Activated naive CD4-positive, alpha-beta T cell treated with anti-CD3 and anti-CD28 coated beads, Interleukin-2, amount 10 ng/mL, durations not matched to agents 7 days and 5 days (primary cell): ENCODE data around the gene NAGK.

Source experiments
- CTCF ChIA-PET: fragments of 350-600 bp; sonication (Branson Sonifier 250); formaldehyde crosslinking; loops from one replicate; lab custom pipeline; 2021; ENCODE audit warnings: antibody characterized with exemption; lab: Charles Lee
- DNase-seq: peaks from one replicate; pipeline ENCODE4 v3.0.0-alpha.2; 2020
- H3K27ac Mint-ChIP-seq: one replicate; pipeline ENCODE4 v1.8.0; 2021; ENCODE audit warnings: mild to moderate bottlenecking, moderate library complexity, mixed read lengths
- H3K27me3 Mint-ChIP-seq: one replicate; pipeline ENCODE4 v1.8.0; 2021; ENCODE audit warnings: mild to moderate bottlenecking, mixed read lengths
- H3K36me3 Mint-ChIP-seq: one replicate; pipeline ENCODE4 v1.8.0; 2021; ENCODE audit warnings: mixed read lengths
- H3K4me1 Mint-ChIP-seq: one replicate; pipeline ENCODE4 v1.8.0; 2021; ENCODE audit warnings: mixed read lengths
- H3K4me3 Mint-ChIP-seq: one replicate; pipeline ENCODE4 v1.8.0; 2021; ENCODE audit warnings: mild to moderate bottlenecking, moderate library complexity, mixed read lengths
- H3K9me3 Mint-ChIP-seq: one replicate; pipeline ENCODE4 v1.8.0; 2021; ENCODE audit warnings: mixed read lengths

NAGK gene

GRCh38 chr2:71060871-71061270 lies 7.6 kb upstream of the NAGK start:
- H3K9me3 Mint-ChIP-seq, result no peaks in the 10 kb centered on the region
- CTCF ChIA-PET, result interaction anchor here (1.1 kb wide), 1 partner anchor 11 kb away, joined by 3 read pairs; no protein-coding TSS in a partner anchor
- no peak overlapping the region for H3K27ac Mint-ChIP-seq
- H3K36me3 Mint-ChIP-seq, result no peaks in the 10 kb centered on the region
- H3K27me3 Mint-ChIP-seq, result peaks cover 40% of the 10 kb centered on the region
- no peak overlapping the region for H3K4me3 Mint-ChIP-seq
- DNase-seq, result no peak
- H3K4me1 Mint-ChIP-seq, result no peaks in the 10 kb centered on the region

- H3K9me3 Mint-ChIP-seq, result no peaks in the 10 kb centered on the region
- H3K27me3 Mint-ChIP-seq, result peaks cover 43% of the 10 kb centered on the region
- no peaks in the 10 kb centered on the region for H3K36me3 Mint-ChIP-seq
- CTCF ChIA-PET, result no interaction called here
- peaks cover 14% of the 10 kb centered on the region for H3K4me1 Mint-ChIP-seq
- no peak overlapping the region for H3K4me3 Mint-ChIP-seq
- no peak overlapping the region for H3K27ac Mint-ChIP-seq
- DNase-seq, result no peak
Observed at GRCh38 chr2:71063216-71063615, 5.2 kb upstream of the NAGK start.

DNA sequence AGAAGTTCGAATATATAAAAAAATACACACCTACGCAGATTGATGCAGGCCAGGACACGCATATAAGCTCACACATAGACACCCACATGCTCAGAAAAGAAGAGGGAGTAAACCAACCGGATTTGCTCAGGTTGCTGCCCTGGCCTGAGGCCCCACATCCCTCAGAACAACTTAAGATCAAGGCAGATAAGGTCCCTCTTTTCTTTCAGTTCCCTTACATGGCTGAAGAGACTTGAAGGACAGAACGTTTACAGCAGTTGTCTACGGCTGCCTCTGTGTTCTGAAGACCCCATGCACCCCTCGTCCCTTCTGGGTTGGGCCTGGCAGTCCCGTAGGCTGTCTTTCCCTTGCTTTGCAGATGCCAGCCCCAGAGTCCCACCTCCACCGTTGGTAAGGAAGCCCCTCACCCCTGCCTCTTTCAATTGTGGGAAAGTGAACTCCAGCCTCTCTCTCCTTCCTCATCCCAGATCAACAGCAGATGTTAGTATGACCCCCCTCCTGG lies 4.3 kb upstream of the NAGK start:
- Mint-ChIP-seq H3K27ac (no peak overlapping the region), H3K27me3 (peaks cover 36% of the 10 kb centered on the region), H3K9me3 (no peaks in the 10 kb centered on the region), H3K36me3 (no peaks in the 10 kb centered on the region), H3K4me1 (peaks cover 19% of the 10 kb centered on the region), H3K4me3 (no peak overlapping the region)
- no peak for DNase-seq
- CTCF ChIA-PET, result no interaction called here

- peaks cover 5% of the 10 kb centered on the region for H3K36me3 Mint-ChIP-seq
- H3K27ac Mint-ChIP-seq, result no peak overlapping the region
Observed at GRCh38 chr2:71064754-71065621, 3.5 kb upstream of the NAGK start.

DNA sequence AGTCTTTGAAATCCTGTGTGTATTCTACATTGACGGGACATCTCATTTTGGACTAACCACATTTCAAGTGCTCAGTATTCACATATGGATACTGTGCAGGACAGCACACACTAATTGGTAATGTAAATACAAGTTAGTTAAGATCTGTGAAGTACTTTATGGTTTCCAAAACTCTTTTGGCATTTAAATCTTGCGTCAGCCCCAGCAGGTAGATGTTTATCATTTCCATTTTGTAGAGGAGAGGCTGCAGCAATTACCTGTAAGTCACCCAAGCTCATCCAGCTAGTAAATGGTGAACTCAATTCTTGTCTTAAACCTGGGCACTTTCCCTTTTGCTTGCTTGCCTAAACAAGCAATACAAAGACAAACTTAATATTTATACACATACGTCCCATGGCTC lies 1.6 kb upstream of the NAGK start:
- no peak for DNase-seq
- H3K4me1 Mint-ChIP-seq, result peaks cover 46% of the 10 kb centered on the region
- H3K36me3 Mint-ChIP-seq, result peaks cover 18% of the 10 kb centered on the region
- peak overlapping the region; percentile 43 for H3K4me3 Mint-ChIP-seq
- H3K27me3 Mint-ChIP-seq, result peaks cover 13% of the 10 kb centered on the region
- peak overlapping the region; percentile 67 for H3K27ac Mint-ChIP-seq
- H3K9me3 Mint-ChIP-seq, result no peaks in the 10 kb centered on the region
- CTCF ChIA-PET, result interaction anchor here (1.2 to 6.2 kb wide), 4 partner anchors 17 to 265 kb away, joined by 5 to 39 read pairs (median 6); partner anchors contain the start of gene ZNF638

More at GRCh38 chr2:71064754-71065621, 3.5 kb upstream of the NAGK start:
- H3K4me1 Mint-ChIP-seq, result peaks cover 27% of the 10 kb centered on the region
- no peak for DNase-seq
- H3K4me3 Mint-ChIP-seq, result no peak overlapping the region
- no peaks in the 10 kb centered on the region for H3K9me3 Mint-ChIP-seq
- CTCF ChIA-PET, result no interaction called here
- H3K27me3 Mint-ChIP-seq, result peaks cover 31% of the 10 kb centered on the region

DNA sequence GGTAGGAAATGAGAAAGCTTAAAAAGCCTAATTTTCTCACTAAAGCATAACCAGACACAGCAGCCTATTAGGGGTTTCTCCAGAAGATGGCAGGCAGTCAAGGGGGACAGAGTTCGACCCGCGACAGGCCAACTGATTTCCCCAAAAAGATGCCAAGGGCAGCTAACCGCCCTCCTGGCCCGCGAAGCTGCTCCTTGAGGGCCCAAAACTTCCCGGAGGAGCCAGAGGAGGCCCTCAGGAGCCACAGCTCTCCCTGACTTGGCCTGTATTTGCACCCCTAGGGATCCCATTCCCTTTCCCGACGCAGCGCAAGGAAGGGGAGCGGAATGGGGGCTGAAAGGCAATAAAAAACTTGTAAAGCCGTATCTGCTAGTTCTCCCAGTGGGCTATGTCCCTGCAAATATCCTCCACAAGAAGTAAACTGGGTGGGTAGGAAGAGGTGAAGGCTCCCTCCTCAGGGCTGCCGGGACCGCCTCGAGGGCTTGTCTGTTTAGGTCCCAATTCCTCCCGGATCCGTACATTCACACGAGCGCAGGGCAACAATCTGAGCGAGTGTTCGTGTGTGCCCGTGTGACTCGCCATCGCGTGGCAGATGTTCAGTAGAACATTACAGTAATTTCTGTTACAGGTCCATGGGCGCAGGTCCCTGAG lies 756 bp upstream of the NAGK start:
- CTCF ChIA-PET, result interaction anchor here (0.6 to 6.2 kb wide), 6 partner anchors 18 to 264 kb away, joined by 3 to 39 read pairs (median 4); partner anchors contain the start of gene ZNF638
- H3K4me1 Mint-ChIP-seq, result peaks cover 54% of the 10 kb centered on the region
- peak overlapping the region; percentile 94 for H3K27ac Mint-ChIP-seq
- peak overlapping the region; percentile 93 for H3K4me3 Mint-ChIP-seq
- peaks cover 9% of the 10 kb centered on the region for H3K27me3 Mint-ChIP-seq
- no peaks in the 10 kb centered on the region for H3K9me3 Mint-ChIP-seq
- DNase-seq, result peak; percentile 29
- H3K36me3 Mint-ChIP-seq, result peaks cover 22% of the 10 kb centered on the region

GRCh38 chr2:71069376-71069775 lies 928 bp downstream of the NAGK start:
- peak overlapping the region; percentile 93 for H3K4me3 Mint-ChIP-seq
- H3K9me3 Mint-ChIP-seq, result no peaks in the 10 kb centered on the region
- H3K27me3 Mint-ChIP-seq, result peaks cover 5% of the 10 kb centered on the region
- CTCF ChIA-PET, result interaction anchor here (1.4 to 6.2 kb wide), 2 partner anchors 30 to 62 kb away, joined by 7 to 39 read pairs; partner anchors contain the start of gene MPHOSPH10
- H3K27ac Mint-ChIP-seq, result peak overlapping the region; percentile 94
- no peak for DNase-seq
- peaks cover 69% of the 10 kb centered on the region for H3K4me1 Mint-ChIP-seq
- H3K36me3 Mint-ChIP-seq, result peaks cover 34% of the 10 kb centered on the region

DNA sequence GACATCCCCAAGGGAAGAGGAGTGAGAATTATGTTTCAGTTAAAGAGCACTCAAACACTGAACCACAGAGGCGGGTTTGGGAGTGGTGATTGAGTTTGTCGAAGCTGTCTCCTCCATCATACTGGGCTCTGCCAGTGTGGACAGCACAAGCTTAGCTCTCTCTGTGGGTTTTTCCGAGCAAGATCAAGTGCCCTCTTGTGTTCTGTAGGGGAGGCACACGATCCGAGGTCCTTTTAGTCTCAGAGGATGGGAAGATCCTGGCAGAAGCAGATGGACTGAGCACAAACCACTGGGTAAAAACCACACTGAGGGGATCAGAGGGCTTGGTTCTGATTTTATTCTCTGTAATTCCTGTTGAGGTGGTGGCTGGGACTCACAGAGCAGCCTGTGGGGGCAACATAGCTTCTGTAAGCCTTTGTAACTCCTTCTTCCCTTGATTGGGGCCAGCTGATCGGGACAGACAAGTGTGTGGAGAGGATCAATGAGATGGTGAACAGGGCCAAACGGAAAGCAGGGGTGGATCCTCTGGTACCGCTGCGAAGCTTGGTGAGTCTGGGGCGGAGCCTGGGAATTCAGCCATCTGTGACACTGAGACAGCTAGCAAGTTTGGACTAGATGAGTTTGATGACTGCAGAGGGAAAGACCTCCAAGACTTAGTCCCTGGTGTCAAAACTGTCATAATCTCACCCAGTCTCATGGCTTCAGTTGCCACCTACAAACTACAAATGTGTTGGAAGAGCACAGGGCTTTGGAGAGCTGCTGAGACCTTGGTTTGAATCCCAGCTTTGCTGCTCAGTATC lies 2.0 kb downstream of the NAGK start:
- Mint-ChIP-seq H3K4me1 (peaks cover 69% of the 10 kb centered on the region), H3K27ac (peak overlapping the region; percentile 34), H3K9me3 (no peaks in the 10 kb centered on the region), H3K27me3 (peaks cover 5% of the 10 kb centered on the region), H3K4me3 (peak overlapping the region; percentile 9), H3K36me3 (peaks cover 38% of the 10 kb centered on the region)
- CTCF ChIA-PET, result interaction anchor here (0.8 to 6.2 kb wide), 10 partner anchors 9 to 228 kb away, joined by 3 to 39 read pairs (median 4); partner anchors contain the start of gene MPHOSPH10
- no peak for DNase-seq

- H3K36me3 Mint-ChIP-seq, result peaks cover 46% of the 10 kb centered on the region
- peak overlapping the region; percentile 53 for H3K4me3 Mint-ChIP-seq
- CTCF ChIA-PET, result interaction anchor here (1.0 to 6.2 kb wide), 9 partner anchors 8 to 87 kb away, joined by 3 to 39 read pairs (median 4); partner anchors contain the start of gene MPHOSPH10
- peaks cover 67% of the 10 kb centered on the region for H3K4me1 Mint-ChIP-seq
- H3K27ac Mint-ChIP-seq, result peak overlapping the region; percentile 90
- H3K9me3 Mint-ChIP-seq, result no peaks in the 10 kb centered on the region
- peak; percentile 59 for DNase-seq
- peaks cover 5% of the 10 kb centered on the region for H3K27me3 Mint-ChIP-seq
Observed at GRCh38 chr2:71071681-71072398, 3.4 kb downstream of the NAGK start.

DNA sequence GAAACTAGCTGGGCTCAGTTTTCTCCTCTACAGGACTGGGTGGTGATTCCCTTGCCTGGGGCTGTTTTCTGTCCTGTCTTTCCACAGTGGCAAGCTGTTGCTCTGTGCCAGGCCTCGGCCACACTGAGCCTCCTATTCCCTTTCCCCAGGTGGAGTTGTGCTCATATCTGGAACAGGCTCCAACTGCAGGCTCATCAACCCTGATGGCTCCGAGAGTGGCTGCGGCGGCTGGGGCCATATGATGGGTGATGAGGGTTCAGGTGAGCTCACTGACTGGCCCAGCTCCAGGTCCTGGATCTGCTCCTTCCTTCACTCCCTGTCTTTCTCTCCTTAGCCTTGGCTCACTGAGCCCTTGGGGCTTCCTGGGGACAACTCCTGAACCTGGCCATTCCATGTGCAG lies 4.0 kb downstream of the NAGK start:
- peaks cover 48% of the 10 kb centered on the region for H3K36me3 Mint-ChIP-seq
- DNase-seq, result no peak
- H3K9me3 Mint-ChIP-seq, result no peaks in the 10 kb centered on the region
- CTCF ChIA-PET, result interaction anchor here (1.0 to 6.2 kb wide), 4 partner anchors 12 to 71 kb away, joined by 3 to 39 read pairs (median 3); partner anchors contain the start of gene MCEE
- peak overlapping the region; percentile 90 for H3K27ac Mint-ChIP-seq
- peaks cover 5% of the 10 kb centered on the region for H3K27me3 Mint-ChIP-seq
- peaks cover 60% of the 10 kb centered on the region for H3K4me1 Mint-ChIP-seq
- H3K4me3 Mint-ChIP-seq, result peak overlapping the region; percentile 6

DNA sequence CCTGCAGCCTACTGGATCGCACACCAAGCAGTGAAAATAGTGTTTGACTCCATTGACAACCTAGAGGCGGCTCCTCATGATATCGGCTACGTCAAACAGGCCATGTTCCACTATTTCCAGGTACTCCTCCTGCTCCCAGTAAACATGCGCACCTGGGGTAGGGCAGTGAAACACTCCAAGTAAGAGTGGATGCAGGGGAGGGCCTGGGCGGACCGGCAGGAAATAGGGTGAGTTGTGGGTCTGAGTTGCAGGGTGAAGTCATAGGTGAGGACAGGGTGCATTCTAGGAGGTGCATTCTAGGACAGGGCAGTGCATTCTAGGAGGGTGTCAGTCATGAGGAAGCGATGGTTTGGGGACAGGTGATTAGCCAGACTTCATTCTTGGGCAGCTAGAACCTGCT lies 5.0 kb downstream of the NAGK start:
- Mint-ChIP-seq H3K27me3 (no peaks in the 10 kb centered on the region), H3K9me3 (no peaks in the 10 kb centered on the region), H3K27ac (no peak overlapping the region), H3K4me1 (peaks cover 54% of the 10 kb centered on the region), H3K4me3 (no peak overlapping the region), H3K36me3 (peaks cover 52% of the 10 kb centered on the region)
- DNase-seq, result no peak
- CTCF ChIA-PET, result no interaction called here

DNA sequence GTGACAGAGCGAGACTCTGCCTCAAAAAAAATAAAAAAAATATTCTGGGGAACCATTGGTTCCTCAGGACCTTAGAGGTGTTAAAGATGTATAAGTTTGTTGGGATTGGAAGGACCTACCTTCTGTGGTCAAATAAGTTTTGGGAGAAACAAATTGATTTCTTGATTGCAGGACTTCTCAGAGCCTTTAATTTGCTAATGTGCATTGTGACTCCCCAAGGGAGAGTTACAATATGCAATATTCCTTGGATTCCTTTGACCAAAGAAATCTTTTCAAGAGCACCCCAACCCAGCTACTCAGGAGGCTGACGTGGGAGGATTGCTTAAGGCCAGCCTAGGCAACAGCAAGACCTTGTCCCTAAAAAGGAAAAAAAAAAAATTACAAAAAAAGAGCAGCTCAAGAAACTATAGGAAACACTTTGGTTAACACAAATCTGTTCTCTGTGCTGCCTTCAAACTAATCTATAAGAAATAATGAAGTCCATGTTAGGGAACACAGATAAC lies 6.5 kb downstream of the NAGK start:
- H3K36me3 Mint-ChIP-seq, result peaks cover 53% of the 10 kb centered on the region
- H3K9me3 Mint-ChIP-seq, result no peaks in the 10 kb centered on the region
- DNase-seq, result no peak
- CTCF ChIA-PET, result no interaction called here
- no peak overlapping the region for H3K27ac Mint-ChIP-seq
- no peaks in the 10 kb centered on the region for H3K27me3 Mint-ChIP-seq
- no peak overlapping the region for H3K4me3 Mint-ChIP-seq
- peaks cover 42% of the 10 kb centered on the region for H3K4me1 Mint-ChIP-seq

DNA sequence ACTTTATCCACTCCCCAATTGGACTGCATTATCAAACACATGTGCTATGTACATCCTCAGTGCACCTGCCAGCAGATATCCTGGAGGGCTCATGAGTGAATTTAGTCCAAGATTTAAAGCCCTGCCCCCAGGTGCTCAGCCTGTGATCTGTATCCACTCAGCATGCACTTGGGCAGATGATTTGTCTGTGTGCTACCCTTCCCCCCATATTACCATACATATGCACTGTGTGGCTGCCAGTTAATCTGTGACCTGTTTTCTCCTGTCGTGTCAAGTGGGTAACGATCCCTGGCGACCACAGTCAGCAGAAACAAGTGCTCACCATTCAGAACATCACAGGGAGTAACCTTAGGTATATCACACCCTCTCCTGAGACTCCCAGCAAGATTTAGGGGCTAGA lies 10.2 kb downstream of the NAGK start:
- H3K4me3 Mint-ChIP-seq, result no peak overlapping the region
- no peaks in the 10 kb centered on the region for H3K9me3 Mint-ChIP-seq
- no peak for DNase-seq
- peaks cover 17% of the 10 kb centered on the region for H3K4me1 Mint-ChIP-seq
- peaks cover 31% of the 10 kb centered on the region for H3K36me3 Mint-ChIP-seq
- no peaks in the 10 kb centered on the region for H3K27me3 Mint-ChIP-seq
- H3K27ac Mint-ChIP-seq, result no peak overlapping the region
- CTCF ChIA-PET, result no interaction called here
